ENCODE measurements around the gene PSMA6.
A peak's percentile ranks its signal among the peaks of the same experiment; 100 is the strongest.
"Not testable (repeated sequence)": the region's sequence is repeated elsewhere in the genome, so short reads cannot be mapped to it uniquely, and the experiment has no call there.

Gene PSMA6

DNA sequence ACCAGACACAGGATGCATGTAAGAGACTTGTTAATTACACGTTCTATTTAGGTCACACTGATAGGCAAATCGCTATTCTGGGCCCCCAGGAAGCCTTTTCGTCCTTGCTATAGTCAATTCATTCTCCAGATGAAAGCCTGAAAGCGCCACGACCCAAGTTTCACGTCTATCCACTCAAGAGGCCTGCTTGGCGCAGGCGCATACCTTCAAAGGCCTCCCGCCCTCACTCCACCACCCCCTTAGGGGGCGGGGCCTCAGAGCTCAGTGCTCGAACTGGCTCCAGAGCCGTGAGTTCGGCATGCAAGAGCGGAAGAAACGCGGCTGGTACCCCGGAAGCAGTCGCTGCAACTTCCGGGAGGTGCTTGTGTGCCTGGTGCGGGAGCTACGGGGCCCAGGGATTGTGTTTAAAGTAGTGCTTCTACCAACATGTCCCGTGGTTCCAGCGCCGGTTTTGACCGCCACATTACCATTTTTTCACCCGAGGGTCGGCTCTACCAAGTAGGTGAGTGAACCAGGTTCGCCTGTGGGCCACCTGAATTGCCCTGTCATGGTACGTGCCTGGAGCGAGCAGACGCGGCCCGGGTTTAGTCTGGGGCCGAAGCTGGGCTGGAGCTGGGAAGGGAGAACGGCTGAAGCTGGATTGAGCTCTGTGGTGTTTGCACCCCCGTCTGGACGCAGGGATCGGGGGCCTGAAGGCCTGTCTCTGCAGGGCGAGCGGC lies at the start of gene PSMA6:
Gene PSMA6 (plus strand): TSS at position 332 of the 719 bp plus-strand sequence. CDS start 95 bp downstream, at position 427.
- Histone ChIP-seq H3K4me2 (peak within 1 kb of the TSS; percentile 92), H3K27me3 (no peaks in the 10 kb centered on the region), H3K9ac (peak within 1 kb of the TSS; percentile 98), H3K4me3 (peak within 1 kb of the TSS; percentile 84), H4K20me1 (peaks cover 33% of the 10 kb centered on the region), H3K9me3 (no peaks in the 10 kb centered on the region), H3K27ac (peak within 1 kb of the TSS; percentile 96), H3K4me1 (peaks cover 63% of the 10 kb centered on the region), H3K36me3 (peaks cover 28% of the 10 kb centered on the region)
- TF ChIP-seq Cebpa-rat (IDR thresholded peaks at IDR 0.05) = no peak

DNA sequence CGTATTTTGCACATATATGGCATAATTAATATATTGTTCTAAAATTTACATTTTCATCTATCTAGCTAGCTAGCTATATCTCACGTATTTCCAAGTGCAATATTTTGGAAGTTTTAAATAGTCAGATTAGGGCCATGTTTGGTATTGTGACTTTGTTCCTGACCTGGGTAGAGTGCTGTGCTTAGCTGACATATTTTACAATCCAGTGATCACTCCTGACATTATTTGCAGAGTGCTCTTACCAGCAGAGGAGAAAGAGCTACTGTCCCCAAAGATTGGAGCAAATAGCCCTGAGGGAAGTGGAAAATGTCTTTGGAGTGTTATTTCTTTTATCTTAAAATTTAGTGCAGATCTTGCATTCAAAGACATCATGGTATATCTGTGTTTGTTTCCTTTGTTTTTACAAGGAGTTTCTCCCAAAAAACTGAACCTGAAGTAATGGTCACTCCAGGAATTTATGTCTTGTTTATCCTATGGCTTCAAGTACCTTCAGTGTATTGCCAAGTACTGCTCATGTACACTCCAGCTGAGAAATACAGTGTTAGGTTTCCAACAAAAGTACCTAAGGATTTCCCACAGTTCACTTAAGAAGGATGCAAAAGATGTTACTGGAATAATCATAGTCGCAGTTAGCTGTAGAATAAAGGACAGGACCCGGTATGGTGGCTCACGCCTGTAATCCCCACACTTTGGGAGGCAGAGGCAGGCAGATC lies 49.4 kb upstream of the PSMA6 start:
- no peak for TF ChIP-seq Cebpa-rat (IDR thresholded peaks at IDR 0.05)
- no peak overlapping the region for H3K27ac ChIP-seq
- no peaks in the 10 kb centered on the region for H3K27me3 ChIP-seq

DNA sequence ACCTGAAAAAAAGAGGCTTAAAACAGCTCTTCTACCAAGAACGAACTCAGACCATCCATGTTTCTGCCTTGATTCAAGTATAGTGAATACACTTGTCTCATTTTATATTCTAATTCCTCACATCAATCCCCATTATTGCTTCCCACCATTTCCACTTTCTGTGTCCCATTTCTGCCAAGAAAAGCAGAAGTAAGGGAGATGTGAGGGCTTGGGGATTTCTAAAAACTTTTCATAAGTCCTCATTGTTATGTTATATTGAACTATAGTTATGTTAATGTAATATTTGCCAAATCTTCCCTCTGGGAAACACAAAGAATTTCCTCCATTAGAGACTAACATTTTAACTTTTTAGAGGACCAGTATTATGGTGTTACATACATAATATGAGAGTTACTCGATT lies 48.2 kb upstream of the PSMA6 start:
- Histone ChIP-seq H4K20me1 (no peaks in the 10 kb centered on the region), H3K27me3 (no peaks in the 10 kb centered on the region), H3K27ac (no peak overlapping the region), H3K9ac (no peak overlapping the region), H3K4me2 (no peak overlapping the region), H3K9me3 (no peaks in the 10 kb centered on the region), H3K36me3 (peaks cover 26% of the 10 kb centered on the region), H3K4me1 (peaks cover 8% of the 10 kb centered on the region; the same call in 1 of the 2 replicates), H3K4me3 (no peak overlapping the region)
- no peak for TF ChIP-seq Cebpa-rat (IDR thresholded peaks at IDR 0.05)

More for the DNA sequence above, 49.4 kb upstream of the PSMA6 start:
- Histone ChIP-seq H3K36me3 (peaks cover 20% of the 10 kb centered on the region), H3K4me2 (no peak overlapping the region), H4K20me1 (no peaks in the 10 kb centered on the region), H3K9me3 (no peaks in the 10 kb centered on the region), H3K4me3 (no peak overlapping the region), H3K9ac (no peak overlapping the region), H3K4me1 (peaks cover 8% of the 10 kb centered on the region; the same call in 1 of the 2 replicates)

DNA sequence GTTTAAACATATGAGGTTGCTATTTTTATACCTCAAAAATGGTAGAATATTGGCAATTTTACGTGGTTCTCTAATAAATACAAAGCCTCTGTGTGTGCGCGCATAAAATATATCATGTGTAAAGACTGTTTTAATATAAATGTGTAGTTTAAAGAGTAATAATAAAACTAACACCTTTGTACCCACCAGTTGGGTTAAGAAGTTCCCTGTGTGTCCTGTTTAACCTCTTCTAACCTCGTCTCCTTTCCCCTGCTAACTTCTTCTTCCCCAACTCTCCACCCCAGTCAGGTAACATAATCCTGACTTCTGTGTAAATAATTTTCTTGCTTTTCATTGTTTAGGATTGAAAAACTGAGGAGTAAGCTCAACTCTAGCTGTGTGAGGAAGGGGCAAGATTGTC lies 47.6 kb upstream of the PSMA6 start:
- Histone ChIP-seq H3K4me1 (peaks cover 8% of the 10 kb centered on the region; the same call in 1 of the 2 replicates), H4K20me1 (no peaks in the 10 kb centered on the region), H3K9ac (no peak overlapping the region), H3K27ac (no peak overlapping the region), H3K36me3 (peaks cover 20% of the 10 kb centered on the region), H3K4me2 (no peak overlapping the region), H3K27me3 (no peaks in the 10 kb centered on the region), H3K9me3 (no peaks in the 10 kb centered on the region), H3K4me3 (no peak overlapping the region)
- no peak for TF ChIP-seq Cebpa-rat (IDR thresholded peaks at IDR 0.05)

DNA sequence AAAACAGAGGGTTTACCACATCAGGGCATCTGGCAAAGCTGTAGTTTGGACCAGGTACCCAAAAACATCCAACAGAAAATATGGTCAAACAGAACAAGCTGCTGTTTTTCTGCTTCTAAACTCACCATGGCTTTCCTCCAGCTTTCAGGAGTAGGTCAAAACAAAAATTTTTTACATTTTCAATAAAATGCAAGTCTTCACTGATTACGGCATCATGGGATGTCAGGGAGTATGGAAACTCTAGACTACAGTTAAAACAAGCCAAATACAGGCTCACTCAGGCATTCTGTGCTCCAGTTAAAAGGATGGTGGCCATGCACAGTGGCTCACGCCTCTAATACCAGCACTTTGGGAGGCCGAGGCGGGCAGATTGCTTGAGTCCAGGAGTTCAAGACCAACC lies 47.1 kb upstream of the PSMA6 start:
- Histone ChIP-seq H3K27me3 (no peaks in the 10 kb centered on the region), H3K36me3 (peaks cover 19% of the 10 kb centered on the region), H3K4me2 (no peak overlapping the region), H3K4me1 (peaks cover 8% of the 10 kb centered on the region; the same call in 1 of the 2 replicates), H3K27ac (no peak overlapping the region), H4K20me1 (no peaks in the 10 kb centered on the region), H3K9ac (no peak overlapping the region), H3K4me3 (no peak overlapping the region), H3K9me3 (no peaks in the 10 kb centered on the region)
- TF ChIP-seq Cebpa-rat (IDR thresholded peaks at IDR 0.05) = no peak

DNA sequence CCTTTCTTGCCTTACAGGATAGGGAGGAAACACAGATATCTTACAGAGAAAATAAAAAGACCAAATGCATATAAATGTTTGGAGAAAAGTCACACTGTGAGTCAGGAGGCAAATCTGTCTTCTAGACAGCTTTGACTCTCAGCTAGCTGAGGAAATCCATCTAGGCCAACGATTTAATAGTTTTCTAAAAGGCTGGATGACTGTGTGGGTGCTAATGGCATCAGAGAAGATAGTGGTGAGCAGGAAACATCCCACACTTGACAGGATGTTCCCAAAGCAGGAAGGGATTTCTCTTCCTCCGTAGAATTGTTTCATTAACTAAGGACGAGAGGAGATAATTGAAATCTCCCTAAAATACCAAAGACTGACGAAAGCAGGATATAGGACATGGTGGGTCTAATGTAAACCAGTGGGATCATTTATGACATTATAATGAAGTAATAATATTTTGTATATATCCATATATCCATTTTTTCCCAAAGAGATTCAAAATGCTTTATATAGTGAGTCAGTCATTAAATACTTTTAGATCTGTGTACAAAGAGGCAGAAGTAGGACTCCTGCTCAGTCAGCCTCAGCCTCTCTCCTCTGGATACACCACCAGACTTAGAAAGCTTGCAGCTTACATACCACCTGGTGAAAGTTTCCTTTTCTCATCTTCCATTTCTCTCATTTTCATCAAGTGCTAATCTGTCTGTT lies 44.3 kb upstream of the PSMA6 start:
- Histone ChIP-seq H3K4me3 (no peak overlapping the region), H3K36me3 (peaks cover 19% of the 10 kb centered on the region), H4K20me1 (no peaks in the 10 kb centered on the region), H3K9me3 (no peaks in the 10 kb centered on the region), H3K27me3 (no peaks in the 10 kb centered on the region), H3K9ac (no peak overlapping the region), H3K4me1 (no peaks in the 10 kb centered on the region), H3K4me2 (no peak overlapping the region), H3K27ac (no peak overlapping the region)
- TF ChIP-seq Cebpa-rat (IDR thresholded peaks at IDR 0.05) = no peak

DNA sequence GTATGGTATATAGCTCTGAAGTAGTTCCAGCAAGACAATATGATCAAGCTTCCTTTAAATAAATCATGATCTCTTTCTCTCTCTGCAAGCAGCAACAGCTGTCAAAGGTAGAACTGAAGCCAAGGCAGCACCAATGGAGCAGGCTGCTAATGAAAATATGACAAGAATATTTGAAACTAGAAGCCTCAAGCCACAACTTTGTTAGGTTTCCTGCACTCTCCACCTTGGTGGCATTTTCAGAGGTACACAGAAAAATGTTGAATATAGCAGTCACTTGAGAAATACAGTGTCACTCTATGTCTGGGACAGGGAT lies 43.8 kb upstream of the PSMA6 start:
- Histone ChIP-seq H3K4me1 (no peaks in the 10 kb centered on the region), H3K36me3 (peaks cover 20% of the 10 kb centered on the region), H3K9ac (no peak overlapping the region), H3K4me2 (no peak overlapping the region), H3K27me3 (no peaks in the 10 kb centered on the region), H3K4me3 (no peak overlapping the region), H4K20me1 (no peaks in the 10 kb centered on the region), H3K9me3 (no peaks in the 10 kb centered on the region), H3K27ac (no peak overlapping the region)
- no peak for TF ChIP-seq Cebpa-rat (IDR thresholded peaks at IDR 0.05)

DNA sequence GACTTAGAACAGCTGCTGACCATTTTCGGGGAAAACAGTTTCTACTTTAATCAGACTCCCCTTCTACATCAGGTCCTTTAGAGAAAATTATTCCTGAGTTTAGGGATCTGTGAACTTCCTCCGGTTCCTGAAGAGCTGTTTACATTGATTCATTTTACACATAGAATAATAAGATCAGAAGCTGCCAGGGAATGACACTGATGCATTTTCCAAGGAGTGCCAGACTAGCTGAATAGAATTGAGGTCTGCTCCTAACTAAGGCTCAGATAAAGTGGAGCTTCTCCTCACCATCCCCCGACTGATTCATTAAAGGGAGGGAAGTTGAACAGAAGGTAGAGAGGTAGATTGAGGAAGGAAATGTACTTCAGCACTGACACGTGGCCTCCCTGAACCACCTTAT lies 41.9 kb upstream of the PSMA6 start:
- Histone ChIP-seq H3K27ac (no peak overlapping the region), H3K4me3 (no peak overlapping the region), H3K27me3 (no peaks in the 10 kb centered on the region), H4K20me1 (no peaks in the 10 kb centered on the region), H3K4me1 (peaks cover 8% of the 10 kb centered on the region), H3K9me3 (no peaks in the 10 kb centered on the region), H3K36me3 (peaks cover 25% of the 10 kb centered on the region), H3K9ac (no peak overlapping the region), H3K4me2 (no peak overlapping the region)
- TF ChIP-seq Cebpa-rat (IDR thresholded peaks at IDR 0.05) = no peak

DNA sequence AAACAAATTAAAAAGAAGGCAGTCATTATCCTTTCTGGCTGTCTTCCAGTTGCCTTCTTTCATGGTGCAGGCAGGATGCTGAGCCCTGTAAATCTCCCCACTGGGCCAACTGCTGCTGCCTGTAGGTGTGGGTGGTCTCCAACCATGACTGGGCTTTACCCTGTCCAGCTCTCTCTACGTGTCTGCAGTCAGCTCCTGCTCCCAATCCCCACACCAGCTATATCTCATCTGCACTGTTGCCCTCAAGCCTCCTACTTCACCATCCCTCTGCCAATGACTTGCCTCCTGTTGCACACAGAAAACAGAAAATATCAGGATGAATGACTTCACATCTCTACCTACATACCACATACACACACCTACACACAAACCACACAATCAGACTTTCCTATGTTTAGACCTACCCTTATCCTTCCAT lies 39.7 kb upstream of the PSMA6 start:
- no peak overlapping the region for H3K27ac ChIP-seq
- no peak overlapping the region for H3K9ac ChIP-seq
- peaks cover 23% of the 10 kb centered on the region; the same call in 1 of the 2 replicates for H3K36me3 ChIP-seq
- H3K9me3 ChIP-seq = no peaks in the 10 kb centered on the region
- H3K4me1 ChIP-seq = peaks cover 9% of the 10 kb centered on the region
- H4K20me1 ChIP-seq = no peaks in the 10 kb centered on the region
- H3K4me3 ChIP-seq = no peak overlapping the region
- no peaks in the 10 kb centered on the region for H3K27me3 ChIP-seq
- TF ChIP-seq Cebpa-rat (IDR thresholded peaks at IDR 0.05) = no peak
- no peak overlapping the region for H3K4me2 ChIP-seq

DNA sequence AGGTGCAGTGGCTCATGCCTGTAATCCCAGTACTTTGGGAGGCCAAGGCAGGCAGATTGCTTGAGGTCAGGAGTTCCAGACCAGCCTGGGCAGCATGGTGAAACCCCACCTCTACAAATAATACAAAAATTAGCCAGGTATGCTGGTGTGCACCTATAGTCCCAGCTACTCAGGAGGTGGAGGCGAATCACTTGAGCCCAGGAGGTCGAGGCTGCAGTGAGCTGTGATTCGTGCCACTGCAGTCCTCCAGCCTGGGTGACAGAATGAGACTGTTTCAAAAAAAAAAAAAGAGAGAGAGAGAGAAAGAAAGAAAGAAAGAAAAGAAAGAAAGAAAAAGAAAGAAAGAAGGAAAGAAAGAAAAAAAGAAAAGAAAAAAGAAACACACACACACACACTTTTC lies 39.1 kb upstream of the PSMA6 start:
- Histone ChIP-seq H3K4me1 (peaks cover 12% of the 10 kb centered on the region), H3K36me3 (peaks cover 23% of the 10 kb centered on the region; the same call in 1 of the 2 replicates)
- H3K4me2 ChIP-seq, H3K4me3 ChIP-seq, H3K27ac ChIP-seq, H3K27me3 ChIP-seq, H4K20me1 ChIP-seq, H3K9ac ChIP-seq, H3K9me3 ChIP-seq: not testable (repeated sequence)

DNA sequence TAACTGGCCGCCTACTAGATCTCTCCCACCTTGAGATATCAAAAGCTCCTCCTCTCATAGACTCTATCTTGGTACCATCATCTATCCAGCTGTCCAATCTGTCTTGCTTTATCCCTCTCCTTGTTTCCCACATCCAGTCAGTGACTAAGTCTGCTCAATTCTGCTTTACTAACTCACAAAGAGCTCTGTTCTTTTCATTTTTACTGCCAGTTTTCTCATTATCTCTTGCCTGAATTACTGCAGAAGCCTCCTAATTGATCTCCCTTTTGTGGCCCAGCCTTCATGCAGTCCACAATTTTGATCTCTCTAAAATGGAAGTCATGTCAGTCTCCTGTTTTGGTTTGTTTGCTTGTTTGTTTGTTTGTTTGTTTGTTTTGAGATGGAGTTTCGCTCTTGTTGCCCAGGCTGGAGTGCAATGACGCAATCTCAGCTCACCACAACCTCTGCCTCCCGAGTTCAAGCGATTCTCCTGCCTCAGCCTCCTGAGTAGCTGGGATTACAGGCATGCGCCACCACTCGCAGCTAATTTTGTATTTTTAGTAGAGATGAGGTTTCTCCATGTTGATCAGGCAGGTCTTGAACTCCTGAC lies 38.1 kb upstream of the PSMA6 start:
- not testable (repeated sequence) for H3K9ac ChIP-seq, H3K4me3 ChIP-seq
- peaks cover 12% of the 10 kb centered on the region for H3K4me1 ChIP-seq

More for the DNA sequence above, 38.1 kb upstream of the PSMA6 start:
- H3K27ac ChIP-seq, H3K27me3 ChIP-seq, H3K9me3 ChIP-seq, H3K4me2 ChIP-seq, H4K20me1 ChIP-seq: not testable (repeated sequence)
- H3K36me3 ChIP-seq = 0 out of 2 replicates have a peak, but pooled peaks cover 16% of the 10 kb centered on the region

All from BLaER1 (cell line).